D721Med (cell line): ENCODE data around the gene ISM1.

Experiments used
- DNase-seq: peaks from one replicate; pipeline ENCODE4 v3.0.0; 2011; ENCODE audit warnings: low spot score; ENCODE audit not compliant: insufficient read length
- FAIRE-seq: peaks from 2 replicates; lab custom pipeline; 2011; peaks lifted over from hg19 to GRCh38; lab: Jason Lieb, UNC
- CTCF ChIP-seq: IDR thresholded peaks from 2 replicates; pipeline ENCODE4 v1.5.1; 2012; ENCODE audit warnings: mild to moderate bottlenecking, control low read depth; ENCODE audit not compliant: insufficient read depth; ENCODE audit errors: missing control alignments

Gene ISM1

GRCh38 chr20:13187899-13188298 lies 33.2 kb upstream of the ISM1 start:
- no peak for FAIRE-seq
- TF ChIP-seq CTCF, result no peak
- DNase-seq, result no peak

GRCh38 chr20:13199279-13199678 lies 21.8 kb upstream of the ISM1 start:
- FAIRE-seq, result no peak

GRCh38 chr20:13200767-13201500 lies 20.1 kb upstream of the ISM1 start:
- no peak for TF ChIP-seq CTCF
- DNase-seq (no peak), FAIRE-seq (no peak)

More at GRCh38 chr20:13199279-13199678, 21.8 kb upstream of the ISM1 start:
- DNase-seq, result no peak
- TF ChIP-seq CTCF, result no peak

- TF ChIP-seq CTCF, result no peak
- FAIRE-seq (no peak), DNase-seq (no peak)
Observed at GRCh38 chr20:13202565-13202964, 18.5 kb upstream of the ISM1 start.

- no peak for TF ChIP-seq CTCF
- DNase-seq (no peak), FAIRE-seq (no peak)
Observed at GRCh38 chr20:13205425-13205824, 15.6 kb upstream of the ISM1 start.

- FAIRE-seq (no peak), DNase-seq (no peak)
- no peak for TF ChIP-seq CTCF
Observed at GRCh38 chr20:13205848-13206434, 15.1 kb upstream of the ISM1 start.

GRCh38 chr20:13207016-13207415 lies 14.1 kb upstream of the ISM1 start:
- no peak for TF ChIP-seq CTCF
- DNase-seq (no peak), FAIRE-seq (no peak)
